T-helper 9 cell (primary cell): ENCODE data around the gene TRIM49C.
"Not testable (repeated sequence)": the region's sequence is repeated elsewhere in the genome, so short reads cannot be mapped to it uniquely, and the experiment has no call there.

Source experiments
- DNase-seq: peaks from one replicate; pipeline ENCODE4 v3.0.0-alpha.2; 2020
- total RNA-seq, 2 donors: gene quantifications; one replicate each; lab custom pipeline; 2026; lab: John Stamatoyannopoulos, UW

TRIM49C gene
- 0 reads per million in 2 donors for total RNA-seq

- not testable (repeated sequence) for DNase-seq
These were observed at the start of gene TRIM49C for GRCh38 chr11:90030806-90031205. Gene TRIM49C (plus strand): TSS chr11:90031106. CDS start chr11:90035212, 4,106 bp downstream.

GRCh38 chr11:90024184-90024583 is 6.7 kb upstream of the TRIM49C start:
- not testable (repeated sequence) for DNase-seq

- not testable (repeated sequence) for DNase-seq
These were observed 20.8 kb downstream of the TRIM49C start for GRCh38 chr11:90051591-90052209.

GRCh38 chr11:90052311-90052710 is 21.4 kb downstream of the TRIM49C start:
- not testable (repeated sequence) for DNase-seq

- DNase-seq, result not testable (repeated sequence)
These were observed 22.6 kb downstream of the TRIM49C start for GRCh38 chr11:90053545-90053944.

GRCh38 chr11:90085650-90086049 is 54.7 kb downstream of the TRIM49C start, which contains the start of gene UBTFL1:
Gene UBTFL1 (plus strand): TSS chr11:90085950. CDS start chr11:90085950, 0 bp downstream.
- DNase-seq, result not testable (repeated sequence)

- not testable (repeated sequence) for DNase-seq
These were observed 57.8 kb downstream of the TRIM49C start for GRCh38 chr11:90088731-90089130.
